PC-9 (cell line): ENCODE measurements around the gene PPP1R16B.

Source experiments
- CTCF ChIP-seq: fragments of 200-600 bp; sonication (generic); conservative IDR thresholded peaks from 2 replicates; pipeline ENCODE4 v1.6.1; 2017; ENCODE audit warnings: mixed run types, antibody characterized with exemption, mild to moderate bottlenecking, moderate library complexity
- EZH2 ChIP-seq: fragments of 200-600 bp; sonication (generic); IDR thresholded peaks from 2 replicates; pipeline ENCODE4 v1.8.0; 2017; ENCODE audit warnings: antibody characterized with exemption, low read depth

GRCh38 chr20:38962928-38963401 is 157.5 kb downstream of the PPP1R16B start:
- no peak for TF ChIP-seq CTCF
- TF ChIP-seq EZH2 = no peak
